ENCODE results near the gene GNA12.

The GNA12 gene

GRCh38 chr7:2808891-2809665, 35.0 kb downstream of the GNA12 start:
- H3K4me3 ChIP-seq (ENCODE audit: low read depth, low read length), result no peak overlapping the region
- no peak for TF ChIP-seq CTCF (IDR thresholded peaks at IDR 0.05; ENCODE audit: low read depth, low read length)

GRCh38 chr7:2807845-2808772, 36.0 kb downstream of the GNA12 start:
- no peak overlapping the region for H3K4me3 ChIP-seq (ENCODE audit: low read depth, low read length)
- no peak for TF ChIP-seq CTCF (IDR thresholded peaks at IDR 0.05; ENCODE audit: low read depth, low read length)

- TF ChIP-seq CTCF (IDR thresholded peaks at IDR 0.05; ENCODE audit: low read depth, low read length), result no peak
- no peak overlapping the region for H3K4me3 ChIP-seq (ENCODE audit: low read depth, low read length)
Measured at GRCh38 chr7:2807460-2807844, 36.7 kb downstream of the GNA12 start.

- H3K4me3 ChIP-seq (ENCODE audit: low read depth, low read length), result no peak overlapping the region
- TF ChIP-seq CTCF (IDR thresholded peaks at IDR 0.05; ENCODE audit: low read depth, low read length), result no peak
Measured at GRCh38 chr7:2806571-2806970, 37.5 kb downstream of the GNA12 start.

- no peak overlapping the region for H3K4me3 ChIP-seq (ENCODE audit: low read depth, low read length)
- TF ChIP-seq CTCF (IDR thresholded peaks at IDR 0.05; ENCODE audit: low read depth, low read length), result no peak
Measured at GRCh38 chr7:2805213-2805944, 38.7 kb downstream of the GNA12 start.

GRCh38 chr7:2804227-2804763, 39.8 kb downstream of the GNA12 start:
- TF ChIP-seq CTCF (IDR thresholded peaks at IDR 0.05; ENCODE audit: low read depth, low read length), result no peak
- H3K4me3 ChIP-seq (ENCODE audit: low read depth, low read length), result no peak overlapping the region
